Fibroblast of skin of left biceps (primary cell): ENCODE results near the gene IGSF9B.

Experiments
- DNase-seq, 2 experiments: peaks; one replicate each; pipeline ENCODE4 v3.0.0-alpha.2; 2013; ENCODE audit warnings: low read depth in 2 of 2

IGSF9B gene

GRCh38 chr11:133955945-133956421 is 785 bp downstream of the IGSF9B start:
- DNase-seq, result no peak

GRCh38 chr11:133955081-133955891 is 1.5 kb downstream of the IGSF9B start:
- no peak for DNase-seq

- no peak for DNase-seq
These were observed 2.8 kb downstream of the IGSF9B start for GRCh38 chr11:133953999-133954398.

GRCh38 chr11:133953547-133953946 is 3.2 kb downstream of the IGSF9B start:
- DNase-seq, result no peak

GRCh38 chr11:133952199-133953190 is 4.3 kb downstream of the IGSF9B start:
- no peak for DNase-seq

- DNase-seq, result no peak
These were observed 5.2 kb downstream of the IGSF9B start for GRCh38 chr11:133951327-133952198.

GRCh38 chr11:133950874-133951326 is 5.9 kb downstream of the IGSF9B start:
- no peak for DNase-seq

GRCh38 chr11:133950421-133950820 is 6.3 kb downstream of the IGSF9B start:
- DNase-seq, result no peak

GRCh38 chr11:133949129-133949528 is 7.6 kb downstream of the IGSF9B start:
- no peak for DNase-seq

GRCh38 chr11:133948711-133949110 is 8.1 kb downstream of the IGSF9B start:
- no peak for DNase-seq

GRCh38 chr11:133947321-133947756 is 9.4 kb downstream of the IGSF9B start:
- DNase-seq, result no peak

- no peak for DNase-seq
These were observed 10.0 kb downstream of the IGSF9B start for GRCh38 chr11:133946541-133947318.

- DNase-seq, result no peak
These were observed 10.7 kb downstream of the IGSF9B start for GRCh38 chr11:133946051-133946450.

GRCh38 chr11:133945087-133945974 is 11.4 kb downstream of the IGSF9B start:
- DNase-seq, result no peak

GRCh38 chr11:133943950-133944698 is 12.6 kb downstream of the IGSF9B start:
- DNase-seq, result no peak

- DNase-seq, result no peak
These were observed 14.2 kb downstream of the IGSF9B start for GRCh38 chr11:133942577-133942976.

- DNase-seq, result no peak
These were observed 15.2 kb downstream of the IGSF9B start for GRCh38 chr11:133941546-133941945.

- no peak for DNase-seq
These were observed 16.7 kb downstream of the IGSF9B start for GRCh38 chr11:133940034-133940433.

- DNase-seq, result no peak
These were observed 17.2 kb downstream of the IGSF9B start for GRCh38 chr11:133939558-133939957.
